GM19239 (cell line): ENCODE results near the gene PTCH2.

Source experiments
- DNase-seq: peaks from one replicate; pipeline ENCODE4 v3.0.0; 2011; ENCODE audit warnings: low spot score; ENCODE audit not compliant: insufficient read length
- FAIRE-seq: peaks from 2 replicates; lab custom pipeline; 2011; peaks lifted over from hg19 to GRCh38; lab: Jason Lieb, UNC

Gene PTCH2

GRCh38 chr1:44842862-44843655 is at the start of gene PTCH2:
TSS of gene PTCH2 (minus strand) at chr1:44843253. CDS start at chr1:44842932, 321 bp downstream.
- DNase-seq: peak; percentile 53

GRCh38 chr1:44890007-44890406 is 47.0 kb upstream of the PTCH2 start:
- DNase-seq: no peak
- FAIRE-seq: no peak

More at GRCh38 chr1:44842862-44843655, at the start of gene PTCH2:
- FAIRE-seq: no peak

GRCh38 chr1:44885406-44885805 is 42.4 kb upstream of the PTCH2 start:
- DNase-seq: no peak
- FAIRE-seq: no peak

GRCh38 chr1:44884746-44885145 is 41.7 kb upstream of the PTCH2 start:
- no peak for DNase-seq
- no peak for FAIRE-seq

- DNase-seq (no peak), FAIRE-seq (no peak)
Measured at GRCh38 chr1:44881011-44881632, 38.1 kb upstream of the PTCH2 start.

GRCh38 chr1:44874155-44874554 is 31.1 kb upstream of the PTCH2 start:
- no peak for DNase-seq
- FAIRE-seq: no peak

- no peak for FAIRE-seq
Measured at GRCh38 chr1:44870096-44870495, 27.0 kb upstream of the PTCH2 start.

GRCh38 chr1:44867801-44868200 is 24.7 kb upstream of the PTCH2 start:
- DNase-seq (no peak), FAIRE-seq (no peak)

More at GRCh38 chr1:44870096-44870495, 27.0 kb upstream of the PTCH2 start:
- no peak for DNase-seq

GRCh38 chr1:44862829-44863401 is 19.9 kb upstream of the PTCH2 start:
- FAIRE-seq: no peak
- no peak for DNase-seq

GRCh38 chr1:44860891-44861425 is 17.9 kb upstream of the PTCH2 start:
- no peak for FAIRE-seq
- no peak for DNase-seq

- DNase-seq (no peak), FAIRE-seq (no peak)
Measured at GRCh38 chr1:44860331-44860730, 17.3 kb upstream of the PTCH2 start.

- no peak for FAIRE-seq
- no peak for DNase-seq
Measured at GRCh38 chr1:44857446-44857845, 14.4 kb upstream of the PTCH2 start.

GRCh38 chr1:44855742-44856141 is 12.7 kb upstream of the PTCH2 start:
- FAIRE-seq (no peak), DNase-seq (no peak)

- FAIRE-seq: no peak
- no peak for DNase-seq
Measured at GRCh38 chr1:44854970-44855369, 11.9 kb upstream of the PTCH2 start.

- DNase-seq (no peak), FAIRE-seq (no peak)
Measured at GRCh38 chr1:44853201-44853600, 10.1 kb upstream of the PTCH2 start.

- FAIRE-seq (no peak), DNase-seq (no peak)
Measured at GRCh38 chr1:44851308-44851707, 8.3 kb upstream of the PTCH2 start.

GRCh38 chr1:44849575-44850132 is 6.6 kb upstream of the PTCH2 start:
- no peak for FAIRE-seq
- no peak for DNase-seq

- FAIRE-seq: no peak
- DNase-seq: no peak
Measured at GRCh38 chr1:44848456-44849181, 5.6 kb upstream of the PTCH2 start.

GRCh38 chr1:44847845-44848244 is 4.8 kb upstream of the PTCH2 start:
- no peak for DNase-seq
- no peak for FAIRE-seq

- DNase-seq: no peak
- no peak for FAIRE-seq
Measured at GRCh38 chr1:44846985-44847384, 3.9 kb upstream of the PTCH2 start.
